WI38 (cell line): Measurements from ENCODE around the gene CBX5.
"Not testable (repeated sequence)": the region's sequence is repeated elsewhere in the genome, so short reads cannot be mapped to it uniquely, and the experiment has no call there.

Experiments
- H3K4me3 ChIP-seq: 2 replicates; pipeline ENCODE4 v1.5.1; 2011; ENCODE audit warnings: low read depth, mild to moderate bottlenecking, control low read depth, low read length
- TF ChIP-seq, protein P1 (sequence below): IDR thresholded peaks from 2 replicates; pipeline ENCODE4 v1.5.1; 2012; ENCODE audit warnings: low read depth, mild to moderate bottlenecking, control low read depth, low read length

The CBX5 gene

DNA sequence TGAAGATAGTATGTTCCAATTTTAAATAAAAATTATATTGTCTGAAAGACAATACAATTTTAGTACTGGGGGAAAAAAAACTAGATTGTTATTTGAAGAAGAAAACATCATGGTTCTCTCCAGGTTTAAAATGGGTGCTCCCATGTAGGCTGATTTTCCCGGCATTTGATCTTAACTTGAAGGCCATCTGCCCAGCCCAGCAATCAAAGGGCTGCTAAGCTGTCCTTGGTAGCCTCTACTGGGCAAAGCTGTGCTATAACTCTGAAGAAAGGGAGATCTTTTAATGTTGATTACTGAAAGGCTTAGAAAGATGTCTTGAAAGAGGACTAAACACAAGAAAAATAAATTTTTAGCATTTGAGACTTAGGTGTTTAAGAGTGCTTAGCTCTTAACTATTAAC is 41.4 kb downstream of the CBX5 start:
- H3K4me3 ChIP-seq, result no peak overlapping the region
- TF ChIP-seq, protein P1, sequence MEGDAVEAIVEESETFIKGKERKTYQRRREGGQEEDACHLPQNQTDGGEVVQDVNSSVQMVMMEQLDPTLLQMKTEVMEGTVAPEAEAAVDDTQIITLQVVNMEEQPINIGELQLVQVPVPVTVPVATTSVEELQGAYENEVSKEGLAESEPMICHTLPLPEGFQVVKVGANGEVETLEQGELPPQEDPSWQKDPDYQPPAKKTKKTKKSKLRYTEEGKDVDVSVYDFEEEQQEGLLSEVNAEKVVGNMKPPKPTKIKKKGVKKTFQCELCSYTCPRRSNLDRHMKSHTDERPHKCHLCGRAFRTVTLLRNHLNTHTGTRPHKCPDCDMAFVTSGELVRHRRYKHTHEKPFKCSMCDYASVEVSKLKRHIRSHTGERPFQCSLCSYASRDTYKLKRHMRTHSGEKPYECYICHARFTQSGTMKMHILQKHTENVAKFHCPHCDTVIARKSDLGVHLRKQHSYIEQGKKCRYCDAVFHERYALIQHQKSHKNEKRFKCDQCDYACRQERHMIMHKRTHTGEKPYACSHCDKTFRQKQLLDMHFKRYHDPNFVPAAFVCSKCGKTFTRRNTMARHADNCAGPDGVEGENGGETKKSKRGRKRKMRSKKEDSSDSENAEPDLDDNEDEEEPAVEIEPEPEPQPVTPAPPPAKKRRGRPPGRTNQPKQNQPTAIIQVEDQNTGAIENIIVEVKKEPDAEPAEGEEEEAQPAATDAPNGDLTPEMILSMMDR, result no peak

DNA sequence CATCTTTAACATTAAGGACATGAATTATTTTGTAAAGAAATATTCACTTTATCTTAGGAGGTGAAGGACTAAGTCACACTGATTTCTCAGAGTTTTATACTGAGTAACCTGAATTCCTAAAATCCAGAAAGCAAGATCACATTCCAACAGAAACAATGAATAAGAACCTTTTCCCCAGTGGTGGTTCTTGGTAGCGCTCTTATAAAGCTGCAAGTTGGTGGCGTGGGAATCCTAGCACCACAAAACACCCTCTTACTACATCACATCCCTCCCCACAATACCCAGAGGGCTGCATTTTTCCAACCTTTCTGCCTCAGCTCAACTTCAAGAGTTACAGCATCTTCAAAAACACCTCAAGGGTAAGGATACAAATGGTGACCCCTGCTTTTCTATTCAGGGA is 47.1 kb downstream of the CBX5 start:
- H3K4me3 ChIP-seq, result no peak overlapping the region
- TF ChIP-seq, protein P1, result no peak

DNA sequence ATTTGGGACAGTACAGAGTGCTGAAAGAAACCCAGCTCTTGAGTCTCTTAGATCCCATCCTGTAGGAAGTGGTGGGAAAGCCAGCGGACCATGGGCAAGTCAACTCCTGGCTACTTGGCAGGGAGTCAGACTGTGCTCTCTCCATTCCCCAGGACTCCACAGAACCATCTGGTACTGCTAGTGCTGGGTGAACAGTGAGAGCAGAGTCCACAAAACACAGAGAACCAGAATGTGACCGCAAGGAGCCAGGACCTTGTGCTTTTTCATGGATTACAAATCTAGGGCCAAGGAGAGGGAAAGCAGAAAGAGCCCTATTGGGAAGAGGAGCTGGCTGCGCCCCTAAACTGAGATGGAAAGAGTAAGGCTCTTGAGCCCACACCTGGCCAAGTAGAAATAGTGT is 48.7 kb downstream of the CBX5 start:
- not testable (repeated sequence) for H3K4me3 ChIP-seq

- TF ChIP-seq, protein P1, result no peak
- no peak overlapping the region for H3K4me3 ChIP-seq
Measured at GRCh38 chr12:54230555-54230954, 49.4 kb downstream of the CBX5 start.

GRCh38 chr12:54229624-54230212 is 50.2 kb downstream of the CBX5 start:
- H3K4me3 ChIP-seq, result no peak overlapping the region
- TF ChIP-seq, protein P1, result no peak

- TF ChIP-seq, protein P1, result no peak
- H3K4me3 ChIP-seq, result no peak overlapping the region
Measured at GRCh38 chr12:54228471-54228870, 51.5 kb downstream of the CBX5 start.

- H3K4me3 ChIP-seq, result not testable (repeated sequence)
Measured at GRCh38 chr12:54227927-54228326, 52.0 kb downstream of the CBX5 start.

GRCh38 chr12:54227376-54227775 is 52.5 kb downstream of the CBX5 start:
- no peak overlapping the region for H3K4me3 ChIP-seq
- TF ChIP-seq, protein P1, result no peak

DNA sequence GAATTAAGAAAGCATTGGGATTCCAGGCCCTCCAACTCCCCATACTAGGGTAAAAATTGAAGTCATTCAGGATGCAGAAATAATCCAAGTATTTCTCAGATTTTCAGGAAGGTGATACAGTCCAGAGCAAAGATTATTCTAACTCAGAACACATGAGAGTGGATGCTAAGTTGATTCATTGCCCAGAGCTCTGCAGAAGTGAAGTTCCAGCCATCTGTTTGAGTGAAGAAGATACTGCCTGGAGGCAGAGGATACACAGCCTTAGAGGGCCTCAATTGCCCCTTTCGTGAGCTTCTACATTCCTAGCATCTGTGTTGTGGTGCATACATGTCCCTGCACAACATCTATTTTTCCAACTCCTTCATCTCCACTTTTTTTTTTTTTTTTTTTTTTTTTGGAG is 54.3 kb downstream of the CBX5 start:
- TF ChIP-seq, protein P1, result no peak

More for the DNA sequence above, 54.3 kb downstream of the CBX5 start:
- no peak overlapping the region for H3K4me3 ChIP-seq
